ENCODE measurements around the gene SLC24A5.

GRCh38 chr15:48084759-48085590 lies 35.8 kb upstream of the SLC24A5 start:
- TF ChIP-seq, protein P1, sequence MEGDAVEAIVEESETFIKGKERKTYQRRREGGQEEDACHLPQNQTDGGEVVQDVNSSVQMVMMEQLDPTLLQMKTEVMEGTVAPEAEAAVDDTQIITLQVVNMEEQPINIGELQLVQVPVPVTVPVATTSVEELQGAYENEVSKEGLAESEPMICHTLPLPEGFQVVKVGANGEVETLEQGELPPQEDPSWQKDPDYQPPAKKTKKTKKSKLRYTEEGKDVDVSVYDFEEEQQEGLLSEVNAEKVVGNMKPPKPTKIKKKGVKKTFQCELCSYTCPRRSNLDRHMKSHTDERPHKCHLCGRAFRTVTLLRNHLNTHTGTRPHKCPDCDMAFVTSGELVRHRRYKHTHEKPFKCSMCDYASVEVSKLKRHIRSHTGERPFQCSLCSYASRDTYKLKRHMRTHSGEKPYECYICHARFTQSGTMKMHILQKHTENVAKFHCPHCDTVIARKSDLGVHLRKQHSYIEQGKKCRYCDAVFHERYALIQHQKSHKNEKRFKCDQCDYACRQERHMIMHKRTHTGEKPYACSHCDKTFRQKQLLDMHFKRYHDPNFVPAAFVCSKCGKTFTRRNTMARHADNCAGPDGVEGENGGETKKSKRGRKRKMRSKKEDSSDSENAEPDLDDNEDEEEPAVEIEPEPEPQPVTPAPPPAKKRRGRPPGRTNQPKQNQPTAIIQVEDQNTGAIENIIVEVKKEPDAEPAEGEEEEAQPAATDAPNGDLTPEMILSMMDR (IDR thresholded peaks at IDR 0.05; ENCODE audit: low read depth, low read length, missing input control): no peak
- TF ChIP-seq YY1 (IDR thresholded peaks at IDR 0.05) (no peak), SP1 (IDR thresholded peaks at IDR 0.05) (no peak)
- TF ChIP-seq, protein P2, sequence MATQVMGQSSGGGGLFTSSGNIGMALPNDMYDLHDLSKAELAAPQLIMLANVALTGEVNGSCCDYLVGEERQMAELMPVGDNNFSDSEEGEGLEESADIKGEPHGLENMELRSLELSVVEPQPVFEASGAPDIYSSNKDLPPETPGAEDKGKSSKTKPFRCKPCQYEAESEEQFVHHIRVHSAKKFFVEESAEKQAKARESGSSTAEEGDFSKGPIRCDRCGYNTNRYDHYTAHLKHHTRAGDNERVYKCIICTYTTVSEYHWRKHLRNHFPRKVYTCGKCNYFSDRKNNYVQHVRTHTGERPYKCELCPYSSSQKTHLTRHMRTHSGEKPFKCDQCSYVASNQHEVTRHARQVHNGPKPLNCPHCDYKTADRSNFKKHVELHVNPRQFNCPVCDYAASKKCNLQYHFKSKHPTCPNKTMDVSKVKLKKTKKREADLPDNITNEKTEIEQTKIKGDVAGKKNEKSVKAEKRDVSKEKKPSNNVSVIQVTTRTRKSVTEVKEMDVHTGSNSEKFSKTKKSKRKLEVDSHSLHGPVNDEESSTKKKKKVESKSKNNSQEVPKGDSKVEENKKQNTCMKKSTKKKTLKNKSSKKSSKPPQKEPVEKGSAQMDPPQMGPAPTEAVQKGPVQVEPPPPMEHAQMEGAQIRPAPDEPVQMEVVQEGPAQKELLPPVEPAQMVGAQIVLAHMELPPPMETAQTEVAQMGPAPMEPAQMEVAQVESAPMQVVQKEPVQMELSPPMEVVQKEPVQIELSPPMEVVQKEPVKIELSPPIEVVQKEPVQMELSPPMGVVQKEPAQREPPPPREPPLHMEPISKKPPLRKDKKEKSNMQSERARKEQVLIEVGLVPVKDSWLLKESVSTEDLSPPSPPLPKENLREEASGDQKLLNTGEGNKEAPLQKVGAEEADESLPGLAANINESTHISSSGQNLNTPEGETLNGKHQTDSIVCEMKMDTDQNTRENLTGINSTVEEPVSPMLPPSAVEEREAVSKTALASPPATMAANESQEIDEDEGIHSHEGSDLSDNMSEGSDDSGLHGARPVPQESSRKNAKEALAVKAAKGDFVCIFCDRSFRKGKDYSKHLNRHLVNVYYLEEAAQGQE (IDR thresholded peaks at IDR 0.05): no peak

All from liver (tissue), 3 donors.